Stimulated activated CD8-positive, alpha-beta memory T cell treated with anti-CD3 and anti-CD28 coated beads, Interleukin-12 subunit alpha, Interleukin-12 subunit beta, amount 100 ng/mL, for 24 hours (primary cell): Measurements from ENCODE around the gene PRSS36.

Experiments used
- DNase-seq: peaks from one replicate; pipeline ENCODE4 v3.0.0-alpha.2; 2020; ENCODE audit errors: extremely low read depth

Gene PRSS36

DNA sequence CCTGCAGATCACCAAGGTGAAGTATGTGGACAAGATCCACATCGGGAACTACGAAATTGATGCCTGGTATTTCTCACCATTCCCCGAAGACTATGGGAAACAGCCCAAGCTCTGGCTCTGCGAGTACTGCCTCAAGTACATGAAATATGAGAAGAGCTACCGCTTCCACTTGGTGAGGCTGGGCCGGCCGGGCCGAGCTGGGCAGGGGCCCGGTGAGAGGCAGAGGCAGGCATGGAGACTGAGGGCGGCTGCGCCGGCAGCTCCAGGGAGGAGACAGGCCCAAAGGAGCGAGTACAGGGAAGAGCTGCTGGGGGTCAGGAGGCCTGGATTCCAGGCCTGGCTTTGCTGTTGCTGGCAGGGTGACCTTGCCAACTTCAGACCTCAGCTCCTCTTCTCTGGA, 22.7 kb downstream of the PRSS36 start:
- DNase-seq: no peak

DNA sequence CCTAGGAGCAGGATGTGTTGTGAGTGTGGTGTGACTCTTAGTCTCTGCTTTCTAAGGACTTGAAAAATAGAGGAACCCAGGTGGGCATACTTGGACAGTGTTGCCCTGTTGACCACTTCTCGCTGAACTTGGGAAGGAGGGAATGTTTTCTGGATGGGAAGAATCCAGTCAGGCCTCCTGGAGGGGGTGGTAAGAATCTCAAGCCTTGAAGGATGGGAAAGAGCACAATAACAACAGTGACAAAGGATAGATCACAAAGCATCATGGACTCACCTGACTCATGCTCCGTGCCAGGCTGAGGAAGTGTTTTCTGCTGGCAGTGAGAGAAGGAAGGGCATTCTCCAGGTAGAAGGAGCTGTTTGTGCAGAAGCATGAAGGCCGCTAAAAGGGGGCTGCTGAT, 24.0 kb downstream of the PRSS36 start:
- DNase-seq: no peak

DNA sequence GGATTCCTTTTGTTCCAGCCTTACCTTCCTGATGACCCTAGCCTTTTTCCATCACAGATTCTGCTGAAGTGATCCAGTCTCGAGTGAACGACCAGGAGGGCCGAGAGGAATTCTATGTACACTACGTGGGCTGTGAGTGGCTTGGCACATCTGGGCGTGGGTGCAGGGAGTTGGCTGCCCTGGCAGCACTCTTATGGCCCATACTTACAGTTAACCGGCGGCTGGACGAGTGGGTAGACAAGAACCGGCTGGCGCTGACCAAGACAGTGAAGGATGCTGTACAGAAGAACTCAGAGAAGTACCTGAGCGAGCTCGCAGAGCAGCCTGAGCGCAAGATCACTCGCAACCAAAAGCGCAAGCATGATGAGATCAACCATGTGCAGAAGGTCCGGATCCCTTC, 29.7 kb downstream of the PRSS36 start:
- no peak for DNase-seq

DNA sequence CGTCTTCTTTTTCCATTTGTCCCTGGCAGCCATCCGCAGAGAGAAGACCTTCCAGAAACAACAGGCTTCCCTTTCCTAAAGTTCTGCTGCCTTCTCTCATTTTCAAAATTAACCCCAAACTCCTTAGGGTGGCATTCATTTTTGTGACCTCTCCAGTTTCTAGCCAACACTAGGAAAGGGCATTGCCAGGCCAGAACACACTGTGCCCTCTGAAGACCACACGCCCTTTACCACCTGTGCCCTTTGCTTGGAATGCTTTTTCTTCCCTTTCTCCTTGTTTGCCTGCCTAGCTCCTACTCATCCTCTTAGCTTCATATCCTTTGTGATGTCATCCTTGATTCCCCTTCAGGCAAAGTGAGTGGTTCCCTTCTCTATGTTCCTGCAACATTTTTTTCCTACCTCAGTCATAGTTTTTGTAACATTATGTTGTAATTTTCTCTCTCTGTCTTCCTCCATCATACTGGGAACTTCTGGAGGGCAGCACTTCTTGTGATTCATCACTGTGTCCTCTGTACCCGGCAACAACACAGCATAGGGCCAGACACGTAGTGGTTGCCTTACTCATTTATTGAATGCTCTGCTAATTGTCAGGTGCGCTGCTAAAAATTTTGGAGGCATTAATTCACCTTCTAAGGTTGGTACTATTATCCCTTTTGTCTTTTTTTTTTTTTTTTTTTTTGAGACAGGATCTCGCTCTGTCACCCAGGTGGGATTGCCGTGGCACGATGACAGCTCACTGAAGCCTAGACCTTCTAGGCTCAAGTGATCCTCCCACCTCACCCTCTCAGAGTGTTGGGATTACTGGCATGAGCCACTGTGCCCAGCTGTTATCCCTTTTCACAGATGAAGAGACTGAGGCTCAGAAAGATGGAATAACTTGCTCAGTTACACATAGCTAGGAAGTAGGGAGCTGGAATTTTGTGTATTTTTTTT, 31.4 kb downstream of the PRSS36 start:
- DNase-seq: no peak

- DNase-seq: peak; percentile 94
Measured at GRCh38 chr16:31117384-31118222, 32.3 kb downstream of the PRSS36 start, which contains the start of gene KAT8. TSS of gene KAT8 (plus strand) at chr16:31117664. CDS start at chr16:31117682, 18 bp downstream.

DNA sequence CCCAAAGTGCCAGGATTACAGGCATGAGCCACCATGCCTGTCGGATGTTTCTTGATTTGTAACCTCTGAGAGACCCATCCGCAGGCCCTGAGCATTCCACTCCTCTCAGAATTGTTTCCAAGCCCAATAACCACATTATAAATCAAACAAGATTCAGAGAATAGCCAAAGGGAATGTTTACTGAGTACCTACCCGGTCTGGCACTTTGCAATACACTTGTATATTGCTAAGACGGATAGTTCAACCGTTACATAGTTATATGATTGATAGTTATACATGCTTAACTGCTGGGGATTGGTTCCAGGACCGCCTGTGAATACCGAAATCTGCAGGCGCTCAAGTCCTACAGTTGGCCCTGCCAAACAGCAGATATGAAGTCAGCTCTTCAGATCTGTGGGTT, 35.4 kb downstream of the PRSS36 start:
- DNase-seq: no peak

DNA sequence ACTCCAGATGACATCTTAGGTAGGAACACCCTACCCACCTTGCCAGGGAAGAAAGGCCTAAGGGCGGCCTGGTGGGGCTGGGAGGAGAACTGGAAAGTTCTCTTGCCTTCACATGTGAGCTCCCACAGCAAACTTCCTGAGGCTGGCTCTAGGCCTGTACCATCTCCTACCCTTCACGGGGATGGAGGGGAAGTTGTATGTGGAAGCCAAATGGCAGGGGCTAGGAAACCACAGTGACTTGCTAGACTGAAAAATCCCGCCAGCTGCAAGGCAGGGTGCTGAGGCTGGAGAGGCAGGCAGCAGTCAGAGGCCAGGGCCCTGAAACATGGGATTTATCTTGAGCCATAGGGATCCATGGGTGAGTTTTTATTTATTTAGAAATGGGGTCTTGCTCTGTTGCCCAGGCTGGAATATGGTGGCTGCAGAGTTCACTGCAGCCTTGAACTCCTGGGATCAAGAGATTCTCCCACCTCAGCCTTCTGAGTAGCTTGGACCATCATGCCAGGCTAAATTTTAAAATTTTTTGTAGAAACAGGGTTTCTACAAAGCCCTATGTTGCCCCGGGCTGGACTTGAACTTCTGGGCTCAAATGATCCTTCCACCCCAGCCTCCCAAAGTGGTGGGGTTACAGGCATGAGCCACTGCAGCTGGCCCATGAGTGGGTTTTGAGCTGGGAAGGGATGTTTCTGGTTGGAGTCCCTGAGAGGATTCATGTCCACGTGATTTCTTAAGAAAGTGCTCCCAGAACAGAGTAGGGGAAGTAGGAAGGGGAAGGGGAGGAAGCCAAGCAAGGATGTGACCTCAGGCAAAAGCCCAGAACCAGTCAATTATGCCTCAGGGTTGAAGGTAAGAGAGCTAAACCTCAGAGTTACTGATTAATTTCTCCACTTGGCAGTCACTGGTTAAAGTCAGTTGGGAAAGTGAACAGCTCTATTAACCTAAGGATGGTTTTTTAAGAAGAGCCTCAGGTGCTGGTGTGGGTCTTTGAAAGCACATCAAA, 36.4 kb downstream of the PRSS36 start:
- DNase-seq: no peak

- no peak for DNase-seq
Measured at GRCh38 chr16:31112711-31113110, 37.2 kb downstream of the PRSS36 start.

GRCh38 chr16:31111881-31112466, 37.9 kb downstream of the PRSS36 start:
- no peak for DNase-seq

- no peak for DNase-seq
Measured at GRCh38 chr16:31110106-31111034, 39.5 kb downstream of the PRSS36 start.

GRCh38 chr16:31109622-31110021, 40.2 kb downstream of the PRSS36 start:
- no peak for DNase-seq

- no peak for DNase-seq
Measured at GRCh38 chr16:31108794-31109558, 40.9 kb downstream of the PRSS36 start.

GRCh38 chr16:31108035-31108793, 41.7 kb downstream of the PRSS36 start, which contains the start of gene BCKDK:
TSS of gene BCKDK (plus strand) at chr16:31108386. CDS start at chr16:31109224, 838 bp downstream.
- no peak for DNase-seq

DNA sequence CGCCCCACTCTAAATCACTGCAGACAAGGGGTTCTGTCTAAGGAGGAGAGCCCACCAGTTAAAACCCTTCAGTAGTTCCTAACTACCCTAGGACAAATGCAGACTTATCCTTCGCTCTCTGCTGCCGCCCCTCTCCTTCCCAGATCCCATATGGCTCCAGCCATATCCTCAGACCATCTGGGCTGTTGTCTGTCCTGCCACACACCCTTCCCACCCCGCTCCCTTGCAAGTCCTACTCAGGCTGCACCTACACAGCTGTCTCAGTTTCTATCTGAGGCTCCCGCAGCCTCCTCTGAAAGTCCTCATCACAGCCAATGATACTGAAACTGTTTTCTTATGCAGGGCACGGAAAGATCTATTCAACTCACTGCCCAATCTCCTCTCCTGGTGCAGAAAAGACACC, 42.4 kb downstream of the PRSS36 start:
- no peak for DNase-seq

GRCh38 chr16:31106509-31107464, 43.1 kb downstream of the PRSS36 start:
- no peak for DNase-seq

DNA sequence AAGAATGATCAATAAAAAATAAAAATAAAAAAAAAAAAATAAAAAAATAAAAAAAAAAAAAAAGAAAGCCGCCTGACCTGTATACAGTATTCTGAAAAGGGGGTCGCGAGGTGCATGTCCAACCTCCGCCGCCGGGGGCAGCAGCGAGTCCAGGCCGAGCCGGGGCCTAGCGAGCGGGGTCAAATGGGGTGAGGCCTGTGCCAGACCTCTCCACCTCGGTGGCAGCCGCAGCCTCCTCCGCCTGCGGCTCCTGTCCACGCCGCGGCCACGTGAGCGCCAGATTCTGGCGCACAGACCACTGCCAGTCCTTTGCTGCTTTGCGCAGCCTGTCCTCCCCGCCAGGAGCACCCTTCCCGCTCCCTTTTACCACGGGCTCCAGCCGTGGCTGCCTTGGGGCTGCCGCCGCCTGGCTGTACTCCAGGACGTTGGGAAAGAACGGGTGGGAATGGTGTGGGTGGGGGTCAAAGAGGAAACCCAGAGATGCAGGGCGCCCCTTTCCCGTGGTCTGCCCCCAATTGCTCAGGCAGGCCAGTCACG, 44.1 kb downstream of the PRSS36 start:
- peak; percentile 54 for DNase-seq
